ENCODE results near the gene SLC10A2. TPM values are rescaled to one million over a fixed set of nuclear protein-coding genes. Genes with fewer than 3 reads are reported as not detected.

The SLC10A2 gene
- total RNA-seq, 1 experiment from 2014 or later, result not detected

- no peak overlapping the region for H3K27ac Mint-ChIP-seq (ENCODE audit: unreplicated experiment)
- CTCF ChIA-PET, result no interaction called here
- H3K27me3 Mint-ChIP-seq (ENCODE audit: unreplicated experiment), result no peaks in the 10 kb centered on the region
- TF ChIP-seq CTCF (IDR thresholded peaks at IDR 0.05; ENCODE audit: unreplicated experiment), result no peak
- BruUV-seq (replicated peaks), result no TSS peak
- no peaks in the 10 kb centered on the region for H3K36me3 Mint-ChIP-seq (ENCODE audit: insufficient read depth, unreplicated experiment)
- H3K4me3 Mint-ChIP-seq (ENCODE audit: low read depth, unreplicated experiment), result no peak overlapping the region
- no peaks in the 10 kb centered on the region for H3K4me1 Mint-ChIP-seq (ENCODE audit: low read depth, unreplicated experiment)
- DNase-seq, result no peak
- no peaks in the 10 kb centered on the region for H3K9me3 Mint-ChIP-seq (ENCODE audit: low read depth, unreplicated experiment)
- intact Hi-C loops (cut with micrococcal nuclease; ENCODE audit: unreplicated experiment), result no loop called here
Measured at GRCh38 chr13:103009051-103009840, 57.0 kb downstream of the SLC10A2 start.

GRCh38 chr13:103007427-103007762 is 58.8 kb downstream of the SLC10A2 start:
- H3K9me3 Mint-ChIP-seq (ENCODE audit: low read depth, unreplicated experiment), result no peaks in the 10 kb centered on the region
- no TSS peak for BruUV-seq (replicated peaks)
- H3K27ac Mint-ChIP-seq (ENCODE audit: unreplicated experiment), result no peak overlapping the region
- no peak for DNase-seq
- TF ChIP-seq CTCF (IDR thresholded peaks at IDR 0.05; ENCODE audit: unreplicated experiment), result no peak
- CTCF ChIA-PET, result no interaction called here
- H3K36me3 Mint-ChIP-seq (ENCODE audit: insufficient read depth, unreplicated experiment), result no peaks in the 10 kb centered on the region
- H3K4me3 Mint-ChIP-seq (ENCODE audit: low read depth, unreplicated experiment), result no peak overlapping the region
- intact Hi-C loops (cut with micrococcal nuclease; ENCODE audit: unreplicated experiment), result no loop called here
- H3K4me1 Mint-ChIP-seq (ENCODE audit: low read depth, unreplicated experiment), result no peaks in the 10 kb centered on the region
- no peaks in the 10 kb centered on the region for H3K27me3 Mint-ChIP-seq (ENCODE audit: unreplicated experiment)

- CTCF ChIA-PET, result no interaction called here
- H3K27ac Mint-ChIP-seq (ENCODE audit: unreplicated experiment), result no peak overlapping the region
- intact Hi-C loops (cut with micrococcal nuclease; ENCODE audit: unreplicated experiment), result no loop called here
- no peak for TF ChIP-seq CTCF (IDR thresholded peaks at IDR 0.05; ENCODE audit: unreplicated experiment)
- no peaks in the 10 kb centered on the region for H3K27me3 Mint-ChIP-seq (ENCODE audit: unreplicated experiment)
- no peaks in the 10 kb centered on the region for H3K4me1 Mint-ChIP-seq (ENCODE audit: low read depth, unreplicated experiment)
- H3K9me3 Mint-ChIP-seq (ENCODE audit: low read depth, unreplicated experiment), result no peaks in the 10 kb centered on the region
- no TSS peak for BruUV-seq (replicated peaks)
- H3K4me3 Mint-ChIP-seq (ENCODE audit: low read depth, unreplicated experiment), result no peak overlapping the region
- no peaks in the 10 kb centered on the region for H3K36me3 Mint-ChIP-seq (ENCODE audit: insufficient read depth, unreplicated experiment)
- DNase-seq, result no peak
Measured at GRCh38 chr13:103006641-103007426, 59.4 kb downstream of the SLC10A2 start.

GRCh38 chr13:103004661-103005345 is 61.4 kb downstream of the SLC10A2 start:
- Mint-ChIP-seq H3K4me3 (ENCODE audit: low read depth, unreplicated experiment) (no peak overlapping the region), H3K27me3 (ENCODE audit: unreplicated experiment) (no peaks in the 10 kb centered on the region), H3K4me1 (ENCODE audit: low read depth, unreplicated experiment) (no peaks in the 10 kb centered on the region), H3K9me3 (ENCODE audit: low read depth, unreplicated experiment) (no peaks in the 10 kb centered on the region), H3K27ac (ENCODE audit: unreplicated experiment) (no peak overlapping the region), H3K36me3 (ENCODE audit: insufficient read depth, unreplicated experiment) (no peaks in the 10 kb centered on the region)
- BruUV-seq (replicated peaks), result no TSS peak
- intact Hi-C loops (cut with micrococcal nuclease; ENCODE audit: unreplicated experiment), result no loop called here
- TF ChIP-seq CTCF (IDR thresholded peaks at IDR 0.05; ENCODE audit: unreplicated experiment), result no peak
- DNase-seq, result no peak
- CTCF ChIA-PET, result no interaction called here
